Measurements from ENCODE around the gene SNAI3. TPM values are rescaled to one million over a fixed set of nuclear protein-coding genes. Genes with fewer than 3 reads are reported as not detected.
A peak's percentile ranks its signal among the peaks of the same experiment; 100 is the strongest.

The SNAI3 gene
- total RNA-seq, 1 donor from 2014 or later, result 3.1 TPM

DNA sequence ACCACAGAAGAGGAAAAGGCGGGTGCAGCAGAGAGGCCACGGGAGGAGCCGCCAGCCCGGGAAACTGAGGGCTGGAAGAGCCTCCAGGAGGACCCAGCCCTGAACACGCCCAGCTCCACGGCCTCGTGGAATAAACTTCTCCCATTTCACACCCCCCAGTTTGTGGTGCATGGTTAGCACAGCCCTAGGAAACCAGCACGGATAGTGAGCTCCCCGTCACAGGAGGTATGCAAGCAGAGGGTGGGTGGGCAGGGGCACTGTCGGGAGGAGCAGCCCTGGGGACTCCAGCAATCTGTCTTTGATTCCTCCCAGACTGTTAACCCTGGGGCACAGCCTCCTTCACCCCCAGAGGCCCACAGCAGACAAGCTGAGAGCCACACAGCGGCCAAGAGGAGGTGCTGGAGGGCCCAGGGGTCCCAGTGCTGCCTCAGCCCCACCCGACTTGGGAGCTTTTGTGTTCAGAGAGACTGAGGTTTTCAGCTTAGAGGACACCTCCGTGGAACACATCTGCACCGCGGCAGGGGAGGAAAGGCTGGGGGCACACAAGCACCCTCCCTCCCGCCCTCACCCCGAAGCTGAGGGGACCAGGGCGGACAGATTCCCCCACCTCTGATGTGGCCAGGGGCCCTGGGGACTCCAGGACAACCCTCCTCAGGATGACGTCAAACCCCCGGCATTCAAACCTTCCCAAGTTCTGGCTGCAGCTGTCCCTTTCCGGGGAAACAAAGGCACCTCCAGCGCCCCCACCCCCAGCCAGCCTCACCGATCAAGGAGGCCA, 49.6 kb downstream of the SNAI3 start:
- peaks cover 68% of the 10 kb centered on the region for H3K27me3 ChIP-seq (ENCODE audit: low read depth)
- peaks cover 10% of the 10 kb centered on the region for H3K36me3 ChIP-seq
- no peak overlapping the region for H3K27ac ChIP-seq (replicated peaks)
- no peak for DNase-seq
- H3K9me3 ChIP-seq (replicated peaks), result no peaks in the 10 kb centered on the region
- intact Hi-C loops (cut with micrococcal nuclease), result no loop called here
- peaks cover 18% of the 10 kb centered on the region for H3K4me1 ChIP-seq
- H3K4me3 ChIP-seq, result no peak overlapping the region
- TF ChIP-seq, protein P1, sequence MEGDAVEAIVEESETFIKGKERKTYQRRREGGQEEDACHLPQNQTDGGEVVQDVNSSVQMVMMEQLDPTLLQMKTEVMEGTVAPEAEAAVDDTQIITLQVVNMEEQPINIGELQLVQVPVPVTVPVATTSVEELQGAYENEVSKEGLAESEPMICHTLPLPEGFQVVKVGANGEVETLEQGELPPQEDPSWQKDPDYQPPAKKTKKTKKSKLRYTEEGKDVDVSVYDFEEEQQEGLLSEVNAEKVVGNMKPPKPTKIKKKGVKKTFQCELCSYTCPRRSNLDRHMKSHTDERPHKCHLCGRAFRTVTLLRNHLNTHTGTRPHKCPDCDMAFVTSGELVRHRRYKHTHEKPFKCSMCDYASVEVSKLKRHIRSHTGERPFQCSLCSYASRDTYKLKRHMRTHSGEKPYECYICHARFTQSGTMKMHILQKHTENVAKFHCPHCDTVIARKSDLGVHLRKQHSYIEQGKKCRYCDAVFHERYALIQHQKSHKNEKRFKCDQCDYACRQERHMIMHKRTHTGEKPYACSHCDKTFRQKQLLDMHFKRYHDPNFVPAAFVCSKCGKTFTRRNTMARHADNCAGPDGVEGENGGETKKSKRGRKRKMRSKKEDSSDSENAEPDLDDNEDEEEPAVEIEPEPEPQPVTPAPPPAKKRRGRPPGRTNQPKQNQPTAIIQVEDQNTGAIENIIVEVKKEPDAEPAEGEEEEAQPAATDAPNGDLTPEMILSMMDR (IDR thresholded peaks at IDR 0.05; ENCODE audit: borderline replicate concordance), result no peak

DNA sequence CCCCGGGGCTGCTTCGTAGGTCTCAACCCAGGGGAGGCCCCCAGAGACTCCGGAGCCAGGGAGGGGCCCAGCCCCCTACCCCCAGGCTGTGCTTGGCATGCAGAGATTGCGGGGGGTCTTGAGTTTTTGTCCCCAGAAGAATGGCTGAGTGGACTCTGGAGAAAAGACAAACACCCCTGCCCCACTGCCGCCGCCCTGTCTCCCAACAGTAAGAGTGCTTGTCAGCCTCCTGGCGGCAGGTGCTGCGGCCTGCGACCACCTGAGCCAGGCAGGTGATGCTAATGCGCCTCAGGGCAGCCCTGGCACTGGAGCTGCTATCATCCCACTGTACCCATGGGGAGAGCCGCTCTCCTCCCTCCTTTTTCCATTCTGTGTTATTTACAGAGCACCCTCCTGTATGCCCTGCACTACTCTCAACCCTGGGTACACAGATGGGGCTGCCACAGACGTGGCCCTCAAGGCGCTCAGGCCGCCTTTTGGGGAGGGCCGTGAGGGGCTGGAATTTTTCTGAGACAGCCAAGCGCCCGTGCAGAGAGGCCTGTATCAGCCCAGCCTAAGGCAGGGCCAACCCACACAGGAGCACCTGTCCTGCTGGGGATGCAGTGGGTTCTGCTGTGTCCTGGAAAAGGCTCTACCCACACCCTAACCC, 50.5 kb downstream of the SNAI3 start:
- intact Hi-C loops (cut with micrococcal nuclease), result no loop called here
- no peak overlapping the region for H3K27ac ChIP-seq (replicated peaks)

DNA sequence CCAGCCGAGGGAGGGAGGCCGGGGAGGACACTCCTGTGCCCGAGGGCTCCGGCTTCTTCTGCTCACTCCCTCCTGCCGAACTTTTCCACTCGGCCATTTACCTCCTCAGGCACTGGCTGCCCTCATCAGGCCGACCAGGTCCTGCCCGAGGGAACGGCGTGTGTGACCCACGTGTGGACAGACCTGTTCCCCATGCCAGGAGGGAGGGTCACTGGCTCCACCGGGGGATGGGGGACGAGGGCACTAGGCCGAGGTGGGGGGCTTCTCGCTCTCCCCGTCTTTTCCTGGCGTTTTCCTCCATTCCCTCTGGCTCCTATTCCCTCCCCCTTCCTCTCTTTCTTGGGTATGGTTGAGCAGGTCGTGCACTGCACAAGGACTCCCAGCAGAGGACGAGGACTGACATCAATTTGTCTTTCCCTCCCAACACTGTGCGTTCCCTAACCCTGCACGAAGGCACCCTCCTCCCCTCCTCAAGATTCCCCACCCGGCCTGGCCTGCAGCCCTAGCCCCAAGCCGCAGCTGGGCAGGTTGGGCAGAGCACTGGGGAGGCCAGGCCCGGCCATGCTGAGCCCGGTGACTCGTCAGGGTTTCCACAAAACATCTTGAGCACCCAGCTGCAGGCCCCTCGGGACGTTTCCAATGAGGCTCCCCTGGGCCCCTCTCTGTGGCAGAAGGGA, 51.2 kb downstream of the SNAI3 start:
- Histone ChIP-seq H3K27ac (replicated peaks) (no peak overlapping the region), H3K27me3 (ENCODE audit: low read depth) (peaks cover 55% of the 10 kb centered on the region), H3K36me3 (peaks cover 26% of the 10 kb centered on the region), H3K9me3 (replicated peaks) (no peaks in the 10 kb centered on the region), H3K4me3 (peak overlapping the region; percentile 65), H3K4me1 (peaks cover 26% of the 10 kb centered on the region)
- DNase-seq, result no peak
- intact Hi-C loops (cut with micrococcal nuclease), result no loop called here
- TF ChIP-seq, protein P1 (IDR thresholded peaks at IDR 0.05; ENCODE audit: borderline replicate concordance), result no peak

More for the DNA sequence above, 50.5 kb downstream of the SNAI3 start:
- peaks cover 61% of the 10 kb centered on the region for H3K27me3 ChIP-seq (ENCODE audit: low read depth)
- no peak overlapping the region for H3K4me3 ChIP-seq
- DNase-seq, result no peak
- H3K9me3 ChIP-seq (replicated peaks), result no peaks in the 10 kb centered on the region
- TF ChIP-seq, protein P1 (IDR thresholded peaks at IDR 0.05; ENCODE audit: borderline replicate concordance), result no peak
- peaks cover 19% of the 10 kb centered on the region for H3K36me3 ChIP-seq
- H3K4me1 ChIP-seq, result peaks cover 19% of the 10 kb centered on the region

DNA sequence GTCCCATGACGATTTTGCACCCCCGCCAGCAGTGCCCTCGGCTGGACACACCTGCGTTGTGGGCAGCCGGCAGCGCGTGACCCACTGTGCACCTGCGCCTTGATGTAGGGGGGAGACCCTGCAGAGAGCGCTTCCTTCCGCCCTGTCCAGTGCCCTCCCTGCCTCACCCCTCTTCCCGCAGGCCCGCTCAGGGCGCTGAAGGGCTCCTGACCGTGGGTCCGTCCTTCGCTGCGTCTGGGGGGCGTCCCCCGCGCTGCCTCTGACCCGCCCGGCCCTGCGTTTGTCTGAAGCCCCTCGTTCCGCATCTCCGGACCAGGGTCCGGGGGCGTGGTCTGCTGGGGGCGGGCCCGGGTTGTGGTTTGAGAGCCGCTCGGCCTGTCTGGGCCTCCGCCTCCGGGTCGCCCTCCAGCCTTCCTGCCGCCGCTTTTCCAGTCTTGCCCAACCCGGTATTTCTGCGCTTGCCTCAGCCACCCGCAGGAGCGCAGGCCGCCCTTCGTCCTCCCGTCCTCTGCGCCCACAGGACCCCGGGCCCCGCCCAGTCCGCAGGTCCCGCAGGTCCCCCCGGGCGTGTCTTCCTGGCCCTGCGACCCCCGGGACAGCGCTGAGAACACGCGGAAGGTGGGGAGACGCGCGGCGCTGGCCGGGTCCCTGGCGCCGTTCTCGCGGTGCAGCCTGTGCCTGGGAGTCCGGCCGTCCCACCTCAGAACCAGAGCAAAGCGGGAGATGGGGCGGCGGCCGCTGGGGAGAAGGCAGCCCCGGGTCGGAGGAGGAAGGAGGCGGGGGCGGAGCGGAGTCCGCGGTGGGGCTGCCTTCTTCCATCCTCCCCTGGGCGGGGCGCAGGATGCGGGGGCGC, 51.9 kb downstream of the SNAI3 start:
- intact Hi-C loops (cut with micrococcal nuclease), result no loop called here
- DNase-seq, result peak; percentile 52
- Histone ChIP-seq H3K9me3 (replicated peaks) (no peaks in the 10 kb centered on the region), H3K4me3 (peak overlapping the region; percentile 65), H3K36me3 (peaks cover 33% of the 10 kb centered on the region), H3K27me3 (ENCODE audit: low read depth) (peaks cover 47% of the 10 kb centered on the region), H3K4me1 (peaks cover 31% of the 10 kb centered on the region), H3K27ac (replicated peaks) (no peak overlapping the region)
- TF ChIP-seq, protein P1 (IDR thresholded peaks at IDR 0.05; ENCODE audit: borderline replicate concordance), result no peak

DNA sequence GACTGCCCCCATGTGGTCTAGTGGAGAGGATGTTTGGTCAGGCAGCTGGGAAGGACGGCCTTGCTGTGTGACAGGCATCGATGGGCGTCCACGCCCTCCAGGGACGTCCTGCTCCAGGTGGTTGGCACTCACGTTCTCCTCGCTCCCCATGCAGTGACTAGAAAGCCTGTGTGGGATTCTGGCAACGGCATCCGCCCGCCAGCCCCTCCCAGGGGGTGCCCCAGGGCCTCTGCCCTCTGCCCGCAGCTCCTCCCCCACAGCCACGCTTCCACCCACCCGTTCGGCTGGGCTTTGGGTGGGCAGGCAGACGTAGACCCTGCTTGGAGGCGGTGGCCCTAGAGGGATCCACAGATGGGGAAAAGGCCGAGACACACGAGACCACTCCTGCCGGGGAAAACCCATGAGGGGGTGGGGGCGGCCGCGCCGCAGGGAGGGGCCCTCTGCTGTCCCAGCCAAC, 52.6 kb downstream of the SNAI3 start:
- Histone ChIP-seq H3K27ac (replicated peaks) (no peak overlapping the region), H3K36me3 (peaks cover 33% of the 10 kb centered on the region), H3K27me3 (ENCODE audit: low read depth) (peaks cover 40% of the 10 kb centered on the region), H3K4me1 (peaks cover 38% of the 10 kb centered on the region), H3K9me3 (replicated peaks) (no peaks in the 10 kb centered on the region), H3K4me3 (peak overlapping the region; percentile 65)
- TF ChIP-seq, protein P1 (IDR thresholded peaks at IDR 0.05; ENCODE audit: borderline replicate concordance), result peak; percentile 38
- intact Hi-C loops (cut with micrococcal nuclease), result no loop called here
- DNase-seq, result no peak

All from left ventricle myocardium inferior (tissue), 1 donor.